Natural killer cell (primary cell): ENCODE results near the gene DLGAP3. TPM values are rescaled to one million over a fixed set of nuclear protein-coding genes. Genes with fewer than 3 reads are reported as not detected.

Experiments used
- ATAC-seq, 3 donors: fragments of 150-1000 bp in 2 of 3; fragments of 200-7000 bp in 1 of 3; cut with Tn5 transposase; 1 replicate in 1 of 3; 2 replicates in 2 of 3; pipeline ENCODE4 v1.10.0; 2021; ENCODE audit warnings: mild to moderate bottlenecking in 2 of 3, moderate library complexity in 2 of 3
- DNase-seq, 2 donors: peaks; one replicate each; pipeline versions ENCODE4 v3.0.0 to v3.0.0-alpha.2; 2013 to 2021; ENCODE audit warnings: mixed read lengths in 1 of 2
- H3K27ac ChIP-seq: one replicate; pipeline ENCODE4 v1.5.1; 2013; ENCODE audit warnings: mild to moderate bottlenecking, low read length
- H3K27me3 ChIP-seq: one replicate; pipeline ENCODE4 v1.6.1; 2013; ENCODE audit warnings: low read length; ENCODE audit not compliant: control insufficient read depth, insufficient read depth
- H3K36me3 ChIP-seq: one replicate; pipeline ENCODE4 v1.6.1; 2013; ENCODE audit warnings: low read length; ENCODE audit not compliant: control insufficient read depth, insufficient read depth
- H3K4me1 ChIP-seq: one replicate; pipeline ENCODE4 v1.6.1; 2013; ENCODE audit warnings: low read length; ENCODE audit not compliant: control insufficient read depth, insufficient read depth
- H3K4me3 ChIP-seq: one replicate; pipeline ENCODE4 v1.5.1; 2013; ENCODE audit warnings: low read length
- H3K9me3 ChIP-seq: one replicate; pipeline ENCODE4 v1.6.1; 2013; ENCODE audit warnings: low read length; ENCODE audit not compliant: control insufficient read depth, insufficient read depth
- H3K27ac Mint-ChIP-seq, 2 donors: one replicate each; pipeline ENCODE4 v1.8.0; 2022; ENCODE audit warnings: mild to moderate bottlenecking in 2 of 2, mixed read lengths in 2 of 2, moderate library complexity in 1 of 2
- H3K27me3 Mint-ChIP-seq, 2 donors: one replicate each; pipeline ENCODE4 v1.8.0; 2022; ENCODE audit warnings: low read depth in 2 of 2, mixed read lengths in 2 of 2
- H3K36me3 Mint-ChIP-seq: one replicate; pipeline ENCODE4 v1.8.0; 2022; ENCODE audit warnings: mixed read lengths
- H3K4me1 Mint-ChIP-seq, 2 donors: one replicate each; pipeline ENCODE4 v1.8.0; 2022; ENCODE audit warnings: mixed read lengths in 2 of 2
- H3K4me3 Mint-ChIP-seq: one replicate; pipeline ENCODE4 v1.8.0; 2022; ENCODE audit warnings: mild to moderate bottlenecking, moderate library complexity, mixed read lengths
- H3K9me3 Mint-ChIP-seq, 2 donors: one replicate each; pipeline ENCODE4 v1.8.0; 2022; ENCODE audit warnings: mixed read lengths in 2 of 2
- WGBS: methylation state at CpG from one replicate; pipeline ENCODE4 v1.1.7; 2013; ENCODE audit warnings: missing lambda C conversion rate; ENCODE audit not compliant: insufficient coverage; 5-methylcytosine and 5-hydroxymethylcytosine counted together
- intact Hi-C: fragments of 100-400 bp; cut with micrococcal nuclease; formaldehyde crosslinking; loops from one replicate; pipeline ENCODE4 v1.14.2; 2022
- total RNA-seq, 4 donors: library from RNA; stranded (reverse); fragments of 120-200 nt in 1 of 4; gene quantifications; one replicate each; pipeline versions ENCODE4 v1.2.3 to v1.2.4, GENCODE V29; 2013 to 2022
- TF ChIP-seq, protein P1 (sequence below): fragments of 200-600 bp; IDR thresholded peaks from one replicate; pipeline ENCODE4 v1.8.0; 2022; ENCODE audit warnings: antibody characterized with exemption

DLGAP3 gene
- total RNA-seq, 3 donors from 2014 or later (not counting 1 experiment from before 2014, with no cell fraction given), result 0.33 to 0.38 (median 0.36) TPM

DNA sequence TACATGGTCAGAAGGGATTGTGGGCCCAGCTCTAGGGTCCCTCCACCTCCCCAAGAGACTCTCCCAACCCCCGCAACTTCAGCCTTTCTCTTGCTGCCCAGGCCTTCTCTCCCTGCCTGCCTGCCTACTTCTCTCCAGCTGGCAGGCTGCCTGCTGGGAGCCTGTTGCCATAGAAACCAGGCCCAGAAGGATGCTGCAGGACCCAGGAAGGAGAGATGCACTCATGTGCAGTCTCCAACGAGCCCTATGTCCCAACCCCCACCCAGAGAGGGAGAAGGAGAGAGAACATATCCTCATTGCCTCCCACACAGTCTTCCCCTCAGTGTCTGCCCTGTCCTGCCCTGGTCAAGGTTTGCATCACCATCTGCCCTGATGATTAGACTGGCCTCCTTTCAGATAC lies 59.1 kb downstream of the DLGAP3 start:
- intact Hi-C loops, result no loop called here
- peaks cover 7 to 15% of the 10 kb centered on the region in 2 donors for H3K4me1 Mint-ChIP-seq
- 75% methylated on average over 2 of the region's 2 CpGs for WGBS
- H3K27ac Mint-ChIP-seq, result no peak overlapping the region
- peaks cover 2% of the 10 kb centered on the region for H3K27me3 ChIP-seq
- peaks cover 16% of the 10 kb centered on the region for H3K4me1 ChIP-seq
- H3K36me3 ChIP-seq, result no peaks in the 10 kb centered on the region
- no peaks in the 10 kb centered on the region for H3K9me3 ChIP-seq
- no peak overlapping the region for H3K4me3 ChIP-seq
- no peak overlapping the region for H3K27ac ChIP-seq
- TF ChIP-seq, protein P1, sequence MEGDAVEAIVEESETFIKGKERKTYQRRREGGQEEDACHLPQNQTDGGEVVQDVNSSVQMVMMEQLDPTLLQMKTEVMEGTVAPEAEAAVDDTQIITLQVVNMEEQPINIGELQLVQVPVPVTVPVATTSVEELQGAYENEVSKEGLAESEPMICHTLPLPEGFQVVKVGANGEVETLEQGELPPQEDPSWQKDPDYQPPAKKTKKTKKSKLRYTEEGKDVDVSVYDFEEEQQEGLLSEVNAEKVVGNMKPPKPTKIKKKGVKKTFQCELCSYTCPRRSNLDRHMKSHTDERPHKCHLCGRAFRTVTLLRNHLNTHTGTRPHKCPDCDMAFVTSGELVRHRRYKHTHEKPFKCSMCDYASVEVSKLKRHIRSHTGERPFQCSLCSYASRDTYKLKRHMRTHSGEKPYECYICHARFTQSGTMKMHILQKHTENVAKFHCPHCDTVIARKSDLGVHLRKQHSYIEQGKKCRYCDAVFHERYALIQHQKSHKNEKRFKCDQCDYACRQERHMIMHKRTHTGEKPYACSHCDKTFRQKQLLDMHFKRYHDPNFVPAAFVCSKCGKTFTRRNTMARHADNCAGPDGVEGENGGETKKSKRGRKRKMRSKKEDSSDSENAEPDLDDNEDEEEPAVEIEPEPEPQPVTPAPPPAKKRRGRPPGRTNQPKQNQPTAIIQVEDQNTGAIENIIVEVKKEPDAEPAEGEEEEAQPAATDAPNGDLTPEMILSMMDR, result no peak
- DNase-seq (no peak), ATAC-seq (no peak)
- H3K27me3 Mint-ChIP-seq, result peaks cover 30 to 45% of the 10 kb centered on the region in 2 donors
- no peak overlapping the region for H3K4me3 Mint-ChIP-seq
- H3K36me3 Mint-ChIP-seq, result no peaks in the 10 kb centered on the region
- no peaks in the 10 kb centered on the region for H3K9me3 Mint-ChIP-seq

DNA sequence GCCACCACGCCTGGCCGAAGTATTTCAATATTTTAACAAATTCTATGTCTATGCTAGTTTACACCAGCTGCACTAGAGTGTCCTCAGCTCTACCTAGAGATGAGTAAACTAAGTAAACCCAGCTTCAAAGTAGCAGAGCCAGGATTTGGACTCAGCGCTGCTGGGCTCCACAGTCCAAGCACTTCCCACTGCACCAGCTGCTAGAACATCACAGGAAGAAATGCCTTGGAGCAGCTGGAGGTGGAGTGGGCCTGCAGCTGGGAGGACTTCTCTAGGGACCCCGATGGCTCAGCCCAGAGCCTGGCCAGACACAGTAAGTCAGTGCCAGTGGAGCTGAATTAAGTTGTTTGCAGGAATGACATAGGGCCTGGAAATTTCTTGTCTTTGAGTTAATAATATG lies 59.7 kb downstream of the DLGAP3 start:
- Histone ChIP-seq H3K4me1 (peaks cover 22% of the 10 kb centered on the region), H3K27ac (no peak overlapping the region), H3K4me3 (no peak overlapping the region), H3K27me3 (peaks cover 2% of the 10 kb centered on the region), H3K9me3 (no peaks in the 10 kb centered on the region), H3K36me3 (no peaks in the 10 kb centered on the region)
- H3K9me3 Mint-ChIP-seq, result no peaks in the 10 kb centered on the region
- H3K27me3 Mint-ChIP-seq, result peaks cover 25 to 39% of the 10 kb centered on the region in 2 donors
- 91% methylated on average over 4 of the region's 4 CpGs for WGBS
- no peak overlapping the region for H3K27ac Mint-ChIP-seq
- DNase-seq, result no peak
- intact Hi-C loops, result loop anchor here (10.0 kb wide), 1 partner anchor 325 kb away; the partner anchor contains the start of gene SFPQ
- H3K4me3 Mint-ChIP-seq, result no peak overlapping the region
- TF ChIP-seq, protein P1, result no peak
- H3K36me3 Mint-ChIP-seq, result no peaks in the 10 kb centered on the region
- ATAC-seq, result no peak
- H3K4me1 Mint-ChIP-seq, result peaks cover 9 to 19% of the 10 kb centered on the region in 2 donors

DNA sequence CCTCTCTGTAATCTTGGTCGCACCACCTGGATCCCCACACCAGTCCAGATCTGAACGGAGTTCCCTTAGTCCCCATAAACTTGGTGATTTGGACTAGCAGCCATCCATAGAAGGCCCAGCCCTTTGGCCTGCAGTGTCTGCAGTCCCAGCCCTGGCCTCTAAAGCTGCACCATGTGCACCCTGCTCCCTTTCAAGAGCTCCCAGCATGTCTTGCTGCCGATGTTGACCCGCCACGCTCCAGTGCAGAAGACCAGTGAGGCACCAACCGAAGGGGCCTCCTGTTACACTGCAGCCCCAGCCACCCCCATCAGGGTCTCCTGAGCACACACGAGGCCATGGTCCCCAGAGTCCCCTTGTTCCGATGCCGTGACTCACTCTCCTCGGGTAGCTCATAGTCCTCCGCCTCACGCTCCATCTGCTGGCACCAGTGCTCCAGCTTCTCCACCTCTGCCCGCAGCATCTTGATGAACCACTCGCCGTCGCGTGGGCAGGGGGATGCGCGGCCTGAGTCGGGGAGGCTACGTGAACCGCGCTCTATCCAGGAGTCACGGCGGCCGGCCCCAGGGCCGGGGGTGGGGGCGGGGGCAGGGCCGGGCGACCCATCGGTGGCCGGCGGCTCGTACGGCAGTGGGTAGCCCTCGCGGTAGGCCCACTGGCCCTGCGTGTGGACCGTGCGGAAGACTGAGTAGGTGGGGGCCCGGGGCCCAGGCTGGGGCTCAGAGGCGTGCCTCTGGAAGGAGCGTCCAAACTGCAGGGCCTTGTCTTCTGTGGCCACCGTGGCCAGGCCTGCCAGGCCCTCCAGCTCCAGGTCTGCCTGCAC lies 61.0 kb downstream of the DLGAP3 start:
- 95% methylated on average over 44 of the region's 44 CpGs for WGBS
- no peak for ATAC-seq
- Mint-ChIP-seq H3K9me3 (no peaks in the 10 kb centered on the region), H3K36me3 (no peaks in the 10 kb centered on the region), H3K27me3 (peaks cover 20 to 25% of the 10 kb centered on the region in 2 donors), H3K27ac (peak overlapping the region; percentile 57 to 73), H3K4me3 (peak overlapping the region; percentile 82), H3K4me1 (peaks cover 22 to 32% of the 10 kb centered on the region in 2 donors)
- intact Hi-C loops, result loop anchor here (10.0 kb wide), 1 partner anchor 326 kb away; the partner anchor contains the start of gene SFPQ
- H3K36me3 ChIP-seq, result no peaks in the 10 kb centered on the region
- H3K4me3 ChIP-seq, result no peak overlapping the region
- H3K9me3 ChIP-seq, result no peaks in the 10 kb centered on the region
- peaks cover 2% of the 10 kb centered on the region for H3K27me3 ChIP-seq
- no peak overlapping the region for H3K27ac ChIP-seq
- TF ChIP-seq, protein P1, result no peak
- no peak for DNase-seq
- peaks cover 35% of the 10 kb centered on the region for H3K4me1 ChIP-seq
